H1 (cell line): ENCODE measurements around the gene CD46. TPM values are rescaled to one million over a fixed set of nuclear protein-coding genes. Genes with fewer than 3 reads are reported as not detected.

Experiments used
- CTCF ChIA-PET: fragments of 300-600 bp; sonication (Branson Sonifier 250); formaldehyde crosslinking; loops from one replicate; lab custom pipeline; 2021; ENCODE audit not compliant: partially characterized antibody; lab: Charles Lee
- POLR2A ChIA-PET: fragments of 300-600 bp; sonication (Branson Sonifier 250); formaldehyde crosslinking; loops from one replicate; lab custom pipeline; 2021; ENCODE audit warnings: inconsistent platforms; ENCODE audit not compliant: partially characterized antibody; lab: Charles Lee
- DNase-seq, 2 experiments: peaks; one replicate each; pipeline versions ENCODE4 v3.0.0 to v3.0.0-alpha.2; 2010 to 2022; ENCODE audit warnings: low spot score in 2 of 2, low read depth in 1 of 2, mixed read lengths in 1 of 2
- FAIRE-seq: peaks from 2 replicates; lab custom pipeline; 2011; peaks lifted over from hg19 to GRCh38; lab: Jason Lieb, UNC
- H2AFZ ChIP-seq: 2 replicates; pipeline ENCODE4 v1.8.1; 2012; ENCODE audit warnings: low read length, inconsistent platforms
- H2AK5ac ChIP-seq: 2 replicates; pipeline ENCODE4 v1.6.1; 2013; ENCODE audit warnings: low read depth, low read length
- H2BK120ac ChIP-seq: replicated peaks from 2 replicates; pipeline ENCODE3; 2013; ENCODE audit warnings: low read depth, low read length, inconsistent platforms
- H2BK12ac ChIP-seq: 2 replicates; pipeline ENCODE4 v1.6.1; 2013; ENCODE audit warnings: low read depth, low read length
- H2BK15ac ChIP-seq: 2 replicates; pipeline ENCODE4 v1.6.1; 2013; ENCODE audit warnings: low read length
- H2BK20ac ChIP-seq: 2 replicates; pipeline ENCODE4 v1.6.1; 2013; ENCODE audit warnings: low read length
- H2BK5ac ChIP-seq: 2 replicates; pipeline ENCODE4 v1.6.1; 2013; ENCODE audit warnings: low read depth, low read length
- H3K14ac ChIP-seq: 2 replicates; pipeline ENCODE4 v1.6.1; 2013; ENCODE audit warnings: inconsistent platforms; ENCODE audit not compliant: insufficient read length
- H3K18ac ChIP-seq: 2 replicates; pipeline ENCODE4 v1.6.1; 2013; ENCODE audit warnings: low read length; ENCODE audit errors: extremely low read depth
- H3K23ac ChIP-seq: 2 replicates; pipeline ENCODE4 v1.6.1; 2013; ENCODE audit warnings: inconsistent platforms; ENCODE audit not compliant: insufficient read length
- H3K23me2 ChIP-seq: 2 replicates; pipeline ENCODE4 v1.6.1; 2013; ENCODE audit warnings: low read depth, low read length
- H3K27ac ChIP-seq: 2 replicates; pipeline ENCODE4 v1.6.1; 2011; ENCODE audit warnings: low read depth, low read length, inconsistent platforms
- H3K27me3 ChIP-seq, 4 experiments: replicated peaks in 1 of 4; 1 replicate in 1 of 4; 2 replicates in 3 of 4; pipeline versions ENCODE4 v1.6.1 to v1.8.1; 2011 to 2013; ENCODE audit warnings: low read length in 3 of 4, mild to moderate bottlenecking in 3 of 4, inconsistent platforms in 2 of 4, mixed read lengths in 2 of 4, moderate library complexity in 1 of 4; ENCODE audit not compliant: control insufficient read depth in 3 of 4, insufficient read depth in 3 of 4; ENCODE audit errors: extremely low read depth in 1 of 4
- H3K36me3 ChIP-seq, 4 experiments: 2 replicates each; pipeline versions ENCODE4 v1.6.1 to v1.8.1; 2011 to 2013; ENCODE audit warnings: mild to moderate bottlenecking in 4 of 4, low read length in 3 of 4, moderate library complexity in 2 of 4, control low read depth in 1 of 4, inconsistent platforms in 1 of 4; ENCODE audit not compliant: insufficient read depth in 4 of 4, control insufficient read depth in 2 of 4
- H3K4ac ChIP-seq: replicated peaks from 2 replicates; pipeline ENCODE3; 2013; ENCODE audit warnings: low read length, low read depth, mixed read lengths, inconsistent platforms; ENCODE audit not compliant: insufficient read length
- H3K4me1 ChIP-seq, 4 experiments: replicated peaks in 1 of 4; 1 replicate in 1 of 4; 2 replicates in 3 of 4; pipeline versions ENCODE4 v1.6.1 to v1.8.1; 2011 to 2013; ENCODE audit warnings: low read length in 3 of 4, inconsistent platforms in 2 of 4, mixed read lengths in 1 of 4; ENCODE audit not compliant: insufficient read depth in 4 of 4, control insufficient read depth in 3 of 4
- H3K4me2 ChIP-seq, 2 experiments: 2 replicates each; pipeline versions ENCODE4 v1.6.1 to v1.8.1; 2011 to 2013; ENCODE audit warnings: low read depth in 2 of 2, low read length in 2 of 2, control low read depth in 1 of 2, inconsistent platforms in 1 of 2, mild to moderate bottlenecking in 1 of 2; ENCODE audit not compliant: insufficient read depth in 1 of 2
- H3K4me3 ChIP-seq, 4 experiments: fragments of 200-600, 300-600 bp in 1 of 4; sonication (generic), shearing (Covaris generic), sonication (Bioruptor Twin) in 1 of 4; 2 replicates each; pipeline versions ENCODE4 v1.5.1 to v1.8.1; 2011 to 2016; ENCODE audit warnings: low read length in 4 of 4, low read depth in 3 of 4, control low read depth in 2 of 4, inconsistent platforms in 2 of 4, mild to moderate bottlenecking in 2 of 4, mixed read lengths in 1 of 4, moderate library complexity in 1 of 4; ENCODE audit not compliant: insufficient read depth in 2 of 4; ENCODE audit errors: extremely low read depth in 1 of 4
- H3K56ac ChIP-seq: replicated peaks from 2 replicates; pipeline ENCODE3; 2013; ENCODE audit warnings: low read depth, mild to moderate bottlenecking, mixed read lengths, low read length, inconsistent platforms; ENCODE audit not compliant: insufficient read length
- H3K79me1 ChIP-seq: 2 replicates; pipeline ENCODE4 v1.6.1; 2013; ENCODE audit warnings: low read depth, low read length, control low read depth
- H3K79me2 ChIP-seq, 2 experiments: 2 replicates each; pipeline versions ENCODE4 v1.6.1 to v1.8.1; 2012 to 2013; ENCODE audit warnings: low read length in 2 of 2, mild to moderate bottlenecking in 2 of 2, inconsistent platforms in 1 of 2; ENCODE audit not compliant: insufficient read depth in 2 of 2, control insufficient read depth in 1 of 2
- H3K9ac ChIP-seq, 4 experiments: replicated peaks in 1 of 4; 1 replicate in 1 of 4; 2 replicates in 3 of 4; pipeline versions ENCODE4 v1.6.1 to v1.8.1; 2011 to 2013; ENCODE audit warnings: low read depth in 3 of 4, low read length in 3 of 4, control low read depth in 2 of 4, mild to moderate bottlenecking in 2 of 4, moderate library complexity in 2 of 4, inconsistent platforms in 1 of 4; ENCODE audit errors: extremely low read depth in 1 of 4
- H3K9me3 ChIP-seq, 2 experiments: 2 replicates each; pipeline versions ENCODE4 v1.6.1 to v1.8.1; 2012 to 2013; ENCODE audit warnings: mild to moderate bottlenecking in 2 of 2, moderate library complexity in 2 of 2, control low read depth in 1 of 2, inconsistent platforms in 1 of 2, low read depth in 1 of 2, low read length in 1 of 2, mixed read lengths in 1 of 2; ENCODE audit not compliant: insufficient read depth in 2 of 2
- H4K20me1 ChIP-seq, 2 experiments: replicated peaks in 1 of 2; 2 replicates each; pipeline versions ENCODE3 to v1.8.1; 2011 to 2013; ENCODE audit warnings: inconsistent platforms in 2 of 2, low read length in 2 of 2, mild to moderate bottlenecking in 1 of 2; ENCODE audit not compliant: insufficient read depth in 2 of 2, control insufficient read depth in 1 of 2
- H4K5ac ChIP-seq: 2 replicates; pipeline ENCODE4 v1.6.1; 2013; ENCODE audit warnings: low read length, low read depth, mixed read lengths, inconsistent platforms; ENCODE audit not compliant: insufficient read length
- H4K8ac ChIP-seq: 2 replicates; pipeline ENCODE4 v1.8.0; 2013; ENCODE audit warnings: mild to moderate bottlenecking, moderate library complexity, low read length, inconsistent platforms; ENCODE audit not compliant: insufficient read depth; ENCODE audit errors: extremely low read depth
- H4K91ac ChIP-seq: replicated peaks from 2 replicates; pipeline ENCODE3; 2013; ENCODE audit warnings: low read length, mixed read lengths, inconsistent platforms; ENCODE audit not compliant: insufficient read length
- BRCA1 ChIP-seq: IDR thresholded peaks from 2 replicates; pipeline ENCODE4 v1.6.1; 2012; ENCODE audit warnings: low read depth, low read length, improper control_type of control experiment
- CTCF ChIP-seq, 3 experiments: IDR thresholded peaks; 1 replicate in 2 of 3; 2 replicates in 1 of 3; pipeline versions ENCODE4 v1.5.1 to v1.6.1; 2011; ENCODE audit warnings: low read length in 3 of 3, mild to moderate bottlenecking in 3 of 3, inconsistent platforms in 2 of 3, low read depth in 1 of 3, moderate library complexity in 1 of 3; ENCODE audit not compliant: insufficient read depth in 1 of 3; ENCODE audit errors: control extremely low read depth in 1 of 3
- E2F6 ChIP-seq: IDR thresholded peaks from 2 replicates; pipeline ENCODE4 v1.6.1; 2012; ENCODE audit warnings: inconsistent platforms
- RAD21 ChIP-seq, 2 experiments: IDR thresholded peaks in 1 of 2; conservative IDR thresholded peaks in 1 of 2; 2 replicates each; pipeline ENCODE4 v1.6.1; 2011; ENCODE audit warnings: low read depth in 2 of 2, low read length in 2 of 2, improper control_type of control experiment in 1 of 2, inconsistent platforms in 1 of 2, mild to moderate bottlenecking in 1 of 2, moderate library complexity in 1 of 2
- SIN3A ChIP-seq, 2 experiments: IDR thresholded peaks in 1 of 2; conservative IDR thresholded peaks in 1 of 2; 2 replicates each; pipeline ENCODE4 v1.6.1; 2011 to 2012; ENCODE audit warnings: low read length in 2 of 2, improper control_type of control experiment in 1 of 2, low read depth in 1 of 2, mild to moderate bottlenecking in 1 of 2
- SP2 ChIP-seq: IDR thresholded peaks from 2 replicates; pipeline ENCODE4 v1.6.1; 2012; ENCODE audit warnings: mild to moderate bottlenecking, low read length, inconsistent platforms
- ZNF274 ChIP-seq: IDR thresholded peaks from 2 replicates; pipeline ENCODE4 v1.7.0; 2012; ENCODE audit warnings: low read length, borderline replicate concordance; ENCODE audit errors: extremely low read depth
- WGBS, 2 experiments: shearing (Covaris generic) in 1 of 2; methylation state at CpG; one replicate each; pipeline versions ENCODE4 v1.1.6 to v1.1.7; 2013 to 2015; ENCODE audit warnings: low lambda C conversion rate in 2 of 2, mixed read lengths in 2 of 2, inconsistent platforms in 1 of 2, low coverage in 1 of 2, missing lambda C conversion rate in 1 of 2; ENCODE audit not compliant: insufficient replicate concordance in 2 of 2, insufficient coverage in 1 of 2, insufficient read length in 1 of 2; ENCODE audit errors: extremely low coverage in 1 of 2, missing lambda C conversion rate in 1 of 2; 5-methylcytosine and 5-hydroxymethylcytosine counted together
- polyA plus RNA-seq, 7 experiments: library from polyadenylated mRNA; depleted of rRNA in 3 of 7; stranded (reverse) in 5 of 7; unstranded in 2 of 7; fragments of >200 nt in 5 of 7; fragments of 200-250 nt in 2 of 7; gene quantifications; 1 replicate in 5 of 7; 2 replicates in 1 of 7; 4 replicates in 1 of 7; pipeline versions ENCODE4 v1.2.1 to v1.2.3, GENCODE V29; 2011 to 2013; ENCODE audit warnings: missing spikeins in 2 of 7, mixed read lengths in 2 of 7
- total RNA-seq: library from RNA; stranded (reverse); fragmentation: NEBNext Ultra II Directional; extraction: Animal tissue kit (Norgen Biotek cat#: 25700); gene quantifications from 2 replicates; pipeline ENCODE4 v1.2.1, GENCODE V29; 2021
- TF ChIP-seq, protein P1 (sequence below): IDR thresholded peaks from 2 replicates; pipeline ENCODE4 v1.6.1; 2012; ENCODE audit warnings: inconsistent platforms

Gene CD46
- total and polyA plus RNA-seq, 2 of the 8 experiments (the other 6 are each of a cell fraction or from before 2014, with no cell fraction given) = 60.9 to 113 TPM

GRCh38 chr1:207828485-207829158 is 76.8 kb downstream of the CD46 start:
- Histone ChIP-seq H3K9me3 (no peaks in the 10 kb centered on the region), H3K4me2 (no peak overlapping the region), H2BK15ac (no peak overlapping the region), H4K20me1 (peaks cover 0 to 1% of the 10 kb centered on the region in 2 experiments), H2AFZ (no peak overlapping the region), H3K14ac (no peak overlapping the region), H4K8ac (no peak overlapping the region), H3K23me2 (no peaks in the 10 kb centered on the region), H3K9ac (no peak overlapping the region), H3K4me3 (no peak overlapping the region), H2BK5ac (no peak overlapping the region), H3K27ac (no peak overlapping the region), H3K23ac (no peak overlapping the region), H3K4ac (no peak overlapping the region), H3K36me3 (no peaks in the 10 kb centered on the region), H3K79me2 (no peaks in the 10 kb centered on the region), H2BK12ac (no peak overlapping the region), H3K27me3 (no peaks in the 10 kb centered on the region), H3K79me1 (no peaks in the 10 kb centered on the region; the same call in 1 of the 2 replicates), H2BK120ac (no peak overlapping the region), H4K5ac (no peak overlapping the region), H3K56ac (no peak overlapping the region), H2BK20ac (no peak overlapping the region), H3K18ac (no peak overlapping the region), H2AK5ac (no peak overlapping the region), H3K4me1 (no peaks in the 10 kb centered on the region; a peak in 1 of 7 replicates), H4K91ac (no peak overlapping the region)
- peak; percentile 50 for FAIRE-seq
- ChIA-PET POLR2A (interaction anchor here (1.0 to 1.1 kb wide), 2 partner anchors 10 to 39 kb away, joined by 3 to 5 read pairs; no protein-coding TSS in a partner anchor), CTCF (interaction anchor here (0.7 to 12.1 kb wide), 21 partner anchors 10 to 323 kb away, joined by 3 to 113 read pairs (median 7); no protein-coding TSS in a partner anchor)
- WGBS, 2 experiments = 28% methylated on average over 2 of the region's 2 CpGs; no CpG with 5 or more reads in 1 of the 2 experiments
- peak; percentile 63 to 66 for DNase-seq
- TF ChIP-seq BRCA1 (no peak), RAD21 (IDR thresholded peaks at IDR 0.05 in 1 of 2, conservative IDR thresholded peaks at IDR 0.05 in 1 of 2; ENCODE audit: low read depth in 2 of 2, low read length in 2 of 2) (peak; percentile 88 to 92), ZNF274 (no peak), SIN3A (conservative IDR thresholded peaks at IDR 0.05 in 1 of 2, IDR thresholded peaks at IDR 0.05 in 1 of 2; ENCODE audit: low read depth in 1 of 2, low read length in 2 of 2) (no peak), SP2 (no peak), E2F6 (peak; percentile 79), CTCF (IDR thresholded peaks at IDR 0.05; ENCODE audit: control extremely low read depth in 1 of 3, insufficient read depth in 1 of 3, low read depth in 1 of 3, low read length in 3 of 3) (peak; percentile 74 to 94 (median 91))
- TF ChIP-seq, protein P1, sequence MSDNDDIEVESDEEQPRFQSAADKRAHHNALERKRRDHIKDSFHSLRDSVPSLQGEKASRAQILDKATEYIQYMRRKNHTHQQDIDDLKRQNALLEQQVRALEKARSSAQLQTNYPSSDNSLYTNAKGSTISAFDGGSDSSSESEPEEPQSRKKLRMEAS = peak; percentile 94
